Smooth muscle cell (in vitro differentiated cells): Measurements from ENCODE around the gene ABCC3. TPM values are rescaled to one million over a fixed set of nuclear protein-coding genes. Genes with fewer than 3 reads are reported as not detected.
A peak's percentile ranks its signal among the peaks of the same experiment; 100 is the strongest.

Experiments
- DNase-seq: peaks from one replicate; lab custom pipeline; 2025; ENCODE audit not compliant: unreplicated experiment; lab: John Stamatoyannopoulos, UW
- H2AFZ ChIP-seq: fragments of 200-600 bp; sonication (generic); 2 replicates; pipeline ENCODE4 v1.6.0; 2016; ENCODE audit warnings: antibody characterized with exemption, low read depth, mild to moderate bottlenecking
- H3F3A ChIP-seq: fragments of 200-600 bp; sonication (generic); 2 replicates; pipeline ENCODE4 v1.6.0; 2017; ENCODE audit warnings: antibody characterized with exemption, low read depth
- H3K27ac ChIP-seq: fragments of 200-600 bp; sonication (generic); 2 replicates; pipeline ENCODE4 v1.5.1; 2016; ENCODE audit warnings: low read depth, mild to moderate bottlenecking
- H3K27me3 ChIP-seq: fragments of 200-600 bp; sonication (generic); 2 replicates; pipeline ENCODE4 v1.6.1; 2016; ENCODE audit warnings: low read depth, mild to moderate bottlenecking
- H3K36me3 ChIP-seq: fragments of 200-600 bp; sonication (generic); 2 replicates; pipeline ENCODE4 v1.5.1; 2016; ENCODE audit warnings: low read depth
- H3K4me1 ChIP-seq: fragments of 200-600 bp; sonication (generic); 2 replicates; pipeline ENCODE4 v1.5.1; 2016; ENCODE audit warnings: low read depth
- H3K4me2 ChIP-seq: fragments of 200-600 bp; sonication (generic); 2 replicates; pipeline ENCODE4 v1.6.0; 2016; ENCODE audit warnings: mild to moderate bottlenecking
- H3K4me3 ChIP-seq: fragments of 200-600 bp; sonication (generic); 2 replicates; pipeline ENCODE4 v1.5.1; 2016; ENCODE audit warnings: mild to moderate bottlenecking
- H3K79me2 ChIP-seq: fragments of 200-600 bp; sonication (generic); 2 replicates; pipeline ENCODE4 v1.6.0; 2016; ENCODE audit warnings: low read depth, mild to moderate bottlenecking
- H3K9ac ChIP-seq: fragments of 200-600 bp; sonication (generic); 2 replicates; pipeline ENCODE4 v1.6.0; 2016; ENCODE audit warnings: low read depth
- H3K9me3 ChIP-seq: fragments of 200-600 bp; sonication (generic); replicated peaks from 2 replicates; pipeline ENCODE4 v1.5.1; 2016; ENCODE audit warnings: low read depth
- H4K20me1 ChIP-seq: fragments of 200-600 bp; sonication (generic); 2 replicates; pipeline ENCODE4 v1.6.0; 2016; ENCODE audit warnings: low read depth
- CTCF ChIP-seq: fragments of 200-600 bp; sonication (generic); IDR thresholded peaks from 2 replicates; pipeline ENCODE4 v1.5.1; 2017; ENCODE audit warnings: borderline replicate concordance, mild to moderate bottlenecking, antibody characterized with exemption; ENCODE audit not compliant: insufficient read depth, poor library complexity, severe bottlenecking
- WGBS: methylation state at CpG from one replicate; pipeline ENCODE4 v1.1.7; 2016; ENCODE audit warnings: low lambda C conversion rate; 5-methylcytosine and 5-hydroxymethylcytosine counted together
- polyA plus RNA-seq: library from polyadenylated mRNA; unstranded; fragments of >200 nt; fragmentation: Nextera tagmentation; extraction: Ambion mirVana; gene quantifications from 2 replicates; pipeline ENCODE4 v1.2.1, GENCODE V29; 2016
- total RNA-seq: library from RNA; depleted of rRNA; stranded (reverse); fragments of >200 nt; gene quantifications from 2 replicates; pipeline ENCODE4 v1.2.3, GENCODE V29; 2014

ABCC3 gene
- total and polyA plus RNA-seq, 2 experiments from 2014 or later = 1.3 TPM

GRCh38 chr17:50603340-50603739, 31.3 kb upstream of the ABCC3 start:
- no peaks in the 10 kb centered on the region for H3K9me3 ChIP-seq
- no peak overlapping the region for H3K9ac ChIP-seq
- no peak for TF ChIP-seq CTCF
- no peak overlapping the region for H3K4me2 ChIP-seq
- H3K27me3 ChIP-seq = no peaks in the 10 kb centered on the region
- no peaks in the 10 kb centered on the region for H3K79me2 ChIP-seq
- WGBS = 74% methylated on average over 9 of the region's 9 CpGs
- DNase-seq = no peak
- H4K20me1 ChIP-seq = no peaks in the 10 kb centered on the region
- H3K4me3 ChIP-seq = no peak overlapping the region
- H2AFZ ChIP-seq = no peak overlapping the region
- no peaks in the 10 kb centered on the region for H3K36me3 ChIP-seq
- H3K4me1 ChIP-seq = no peaks in the 10 kb centered on the region
- H3K27ac ChIP-seq = no peak overlapping the region
- H3F3A ChIP-seq = no peaks in the 10 kb centered on the region

GRCh38 chr17:50604513-50604912, 30.2 kb upstream of the ABCC3 start:
- H3K79me2 ChIP-seq = no peaks in the 10 kb centered on the region
- H3F3A ChIP-seq = no peaks in the 10 kb centered on the region
- no peaks in the 10 kb centered on the region for H3K27me3 ChIP-seq
- no peak overlapping the region for H3K9ac ChIP-seq
- TF ChIP-seq CTCF = no peak
- DNase-seq = no peak
- no peak overlapping the region for H2AFZ ChIP-seq
- 38% methylated on average over 13 of the region's 13 CpGs for WGBS
- no peak overlapping the region for H3K4me3 ChIP-seq
- peak overlapping the region; percentile 44 for H3K4me2 ChIP-seq
- no peaks in the 10 kb centered on the region for H3K36me3 ChIP-seq
- H3K9me3 ChIP-seq = no peaks in the 10 kb centered on the region
- no peak overlapping the region for H3K27ac ChIP-seq
- no peaks in the 10 kb centered on the region for H3K4me1 ChIP-seq
- no peaks in the 10 kb centered on the region for H4K20me1 ChIP-seq

GRCh38 chr17:50605429-50605828, 29.3 kb upstream of the ABCC3 start:
- Histone ChIP-seq H3K9ac (no peak overlapping the region), H2AFZ (no peak overlapping the region)

More at GRCh38 chr17:50605429-50605828, 29.3 kb upstream of the ABCC3 start:
- Histone ChIP-seq H3K36me3 (no peaks in the 10 kb centered on the region), H3K4me3 (no peak overlapping the region), H3F3A (no peaks in the 10 kb centered on the region), H3K27me3 (no peaks in the 10 kb centered on the region), H3K79me2 (no peaks in the 10 kb centered on the region), H3K4me1 (no peaks in the 10 kb centered on the region), H3K27ac (no peak overlapping the region), H3K9me3 (no peaks in the 10 kb centered on the region), H4K20me1 (no peaks in the 10 kb centered on the region), H3K4me2 (no peak overlapping the region)
- 85% methylated on average over 10 of the region's 10 CpGs for WGBS
- TF ChIP-seq CTCF = no peak
- no peak for DNase-seq
